ENCODE data around the gene LRCH3. TPM values are rescaled to one million over a fixed set of nuclear protein-coding genes. Genes with fewer than 3 reads are reported as not detected.

The LRCH3 gene
- total RNA-seq, 6 donors from 2014 or later, result 24.6 to 68.1 (median 34.2) TPM

DNA sequence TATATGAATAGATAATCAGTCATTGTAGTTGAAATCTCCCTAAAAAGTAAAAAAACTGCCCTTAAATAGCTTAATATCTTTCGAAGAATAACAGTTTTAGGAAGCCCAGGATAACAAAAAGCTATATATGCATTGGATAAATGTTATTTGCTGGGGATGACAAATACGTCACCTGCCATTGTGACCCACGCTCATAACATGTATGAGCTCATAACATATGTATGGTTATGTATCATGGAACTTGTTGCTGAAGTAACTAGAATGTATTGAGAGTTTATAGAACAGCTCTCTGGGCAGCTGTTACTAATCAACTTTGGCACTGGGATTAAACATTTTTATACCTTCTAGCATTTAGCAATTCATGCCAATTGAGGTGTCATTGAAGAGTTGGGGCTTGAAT lies 1.7 kb upstream of the LRCH3 start:
- H3K27ac ChIP-seq, result no peak overlapping the region
- ATAC-seq (ENCODE audit: low FRiP score in 2 of 2), result no peak
- TF ChIP-seq EP300 (IDR thresholded peaks at IDR 0.05) (no peak), POLR2AphosphoS5 (IDR thresholded peaks at IDR 0.05) (no peak), POLR2A (IDR thresholded peaks at IDR 0.05) (no peak)
- TF ChIP-seq, protein P1, sequence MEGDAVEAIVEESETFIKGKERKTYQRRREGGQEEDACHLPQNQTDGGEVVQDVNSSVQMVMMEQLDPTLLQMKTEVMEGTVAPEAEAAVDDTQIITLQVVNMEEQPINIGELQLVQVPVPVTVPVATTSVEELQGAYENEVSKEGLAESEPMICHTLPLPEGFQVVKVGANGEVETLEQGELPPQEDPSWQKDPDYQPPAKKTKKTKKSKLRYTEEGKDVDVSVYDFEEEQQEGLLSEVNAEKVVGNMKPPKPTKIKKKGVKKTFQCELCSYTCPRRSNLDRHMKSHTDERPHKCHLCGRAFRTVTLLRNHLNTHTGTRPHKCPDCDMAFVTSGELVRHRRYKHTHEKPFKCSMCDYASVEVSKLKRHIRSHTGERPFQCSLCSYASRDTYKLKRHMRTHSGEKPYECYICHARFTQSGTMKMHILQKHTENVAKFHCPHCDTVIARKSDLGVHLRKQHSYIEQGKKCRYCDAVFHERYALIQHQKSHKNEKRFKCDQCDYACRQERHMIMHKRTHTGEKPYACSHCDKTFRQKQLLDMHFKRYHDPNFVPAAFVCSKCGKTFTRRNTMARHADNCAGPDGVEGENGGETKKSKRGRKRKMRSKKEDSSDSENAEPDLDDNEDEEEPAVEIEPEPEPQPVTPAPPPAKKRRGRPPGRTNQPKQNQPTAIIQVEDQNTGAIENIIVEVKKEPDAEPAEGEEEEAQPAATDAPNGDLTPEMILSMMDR (IDR thresholded peaks at IDR 0.05), result no peak
- no peaks in the 10 kb centered on the region for H3K27me3 ChIP-seq
- peaks cover 17 to 23% (median 20%) of the 10 kb centered on the region in 4 donors for H3K4me1 ChIP-seq
- no peaks in the 10 kb centered on the region for H3K9me3 ChIP-seq
- WGBS, 2 donors, result 93 to 98% methylated on average over 3 of the region's 3 CpGs
- no peak overlapping the region for H3K4me3 ChIP-seq
- peaks cover 0 to 14% (median 0%) of the 10 kb centered on the region in 4 donors for H3K36me3 ChIP-seq
- no peak for DNase-seq

DNA sequence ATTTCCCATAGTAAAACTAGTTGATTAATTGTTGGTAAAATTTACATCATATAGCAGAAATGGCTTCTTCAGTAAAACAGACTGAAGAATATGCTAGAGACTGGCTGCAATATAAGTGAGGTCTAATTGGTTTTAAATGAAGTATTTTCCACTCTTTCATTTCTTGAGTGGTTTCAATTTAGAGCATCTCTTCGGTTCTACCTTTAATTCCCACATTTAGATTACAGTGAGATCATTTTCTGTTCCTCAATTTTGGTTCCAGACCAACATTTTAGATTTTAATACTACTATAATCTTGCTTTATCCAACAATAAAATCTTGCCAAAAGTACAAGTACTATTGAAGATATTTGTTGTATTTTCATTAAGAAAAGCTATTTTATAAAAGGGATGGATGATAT lies 1.0 kb upstream of the LRCH3 start:
- 79% methylated on average over 1 of the region's 1 CpG for WGBS, 2 donors
- Histone ChIP-seq H3K4me3 (no peak overlapping the region), H3K4me1 (peaks cover 20 to 25% (median 23%) of the 10 kb centered on the region in 4 donors)

DNA sequence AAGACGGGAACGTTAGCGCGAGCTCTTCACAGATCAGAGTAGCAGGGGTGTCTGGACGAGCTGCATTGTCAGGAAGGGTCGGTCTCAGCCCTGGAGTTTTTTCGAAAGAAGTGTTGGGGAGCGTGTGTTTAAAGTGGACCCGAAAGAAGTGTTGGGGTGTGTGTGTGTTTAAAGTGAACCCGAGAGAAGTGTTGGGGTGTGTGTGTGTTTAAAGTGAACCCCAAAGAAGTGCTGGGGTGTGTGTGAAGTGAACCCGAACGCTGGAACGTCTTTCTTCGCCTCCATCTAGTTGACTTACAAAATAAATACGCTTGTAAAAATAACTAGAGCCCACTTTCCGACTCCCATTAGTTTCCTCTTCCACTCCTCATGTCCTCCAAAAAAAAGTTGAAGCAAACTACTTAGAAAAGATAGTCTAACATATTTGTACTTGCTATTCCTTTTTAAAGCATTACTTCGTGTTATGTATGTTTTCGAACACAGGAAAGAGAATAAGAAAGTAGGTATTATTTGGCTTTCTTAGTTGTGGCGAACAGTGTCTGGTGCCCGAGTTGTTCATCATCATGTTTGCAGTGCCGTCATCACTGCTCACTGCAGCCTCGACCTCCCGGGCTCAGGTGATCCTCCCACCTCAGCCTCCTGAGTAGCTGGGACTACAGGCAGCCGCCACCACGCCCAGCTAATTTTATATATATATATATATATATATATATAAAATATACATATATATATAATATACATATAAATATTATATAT lies 1.0 kb downstream of the LRCH3 start:
- H3K4me3 ChIP-seq, result peak overlapping the region; percentile 65 to 75 (median 70)
- H3K9me3 ChIP-seq, result no peaks in the 10 kb centered on the region
- DNase-seq (no peak), ATAC-seq (ENCODE audit: low FRiP score in 2 of 2) (peak; percentile 42 to 59)
- TF ChIP-seq, protein P1 (IDR thresholded peaks at IDR 0.05), result no peak
- TF ChIP-seq EP300 (IDR thresholded peaks at IDR 0.05) (no peak), POLR2AphosphoS5 (IDR thresholded peaks at IDR 0.05) (no peak), POLR2A (IDR thresholded peaks at IDR 0.05) (no peak)
- peaks cover 22 to 29% (median 24%) of the 10 kb centered on the region in 4 donors for H3K4me1 ChIP-seq
- no peaks in the 10 kb centered on the region for H3K27me3 ChIP-seq
- no peaks in the 10 kb centered on the region for H3K36me3 ChIP-seq
- 14 to 18% methylated on average over 24 to 25 of the region's 25 CpGs for WGBS, 2 donors
- H3K27ac ChIP-seq, result peak overlapping the region; percentile 92 to 98 (median 96)

More for the DNA sequence above, 1.0 kb upstream of the LRCH3 start:
- Histone ChIP-seq H3K27me3 (no peaks in the 10 kb centered on the region), H3K9me3 (no peaks in the 10 kb centered on the region), H3K27ac (no peak overlapping the region), H3K36me3 (peaks cover 0 to 10% (median 0%) of the 10 kb centered on the region in 4 donors)
- ATAC-seq (ENCODE audit: low FRiP score in 2 of 2) (no peak), DNase-seq (no peak)
- TF ChIP-seq POLR2AphosphoS5 (IDR thresholded peaks at IDR 0.05) (no peak), EP300 (IDR thresholded peaks at IDR 0.05) (no peak), POLR2A (IDR thresholded peaks at IDR 0.05) (no peak)
- TF ChIP-seq, protein P1 (IDR thresholded peaks at IDR 0.05), result no peak

GRCh38 chr3:197793247-197793646 lies 2.2 kb downstream of the LRCH3 start:
- H3K27ac ChIP-seq, result no peak overlapping the region
- no peaks in the 10 kb centered on the region for H3K36me3 ChIP-seq
- 24 to 34% methylated on average over 2 of the region's 2 CpGs for WGBS, 2 donors
- no peaks in the 10 kb centered on the region for H3K9me3 ChIP-seq
- no peak for DNase-seq
- TF ChIP-seq POLR2AphosphoS5 (IDR thresholded peaks at IDR 0.05) (no peak), POLR2A (IDR thresholded peaks at IDR 0.05) (no peak)
- ATAC-seq (ENCODE audit: low FRiP score in 2 of 2), result no peak
- no peaks in the 10 kb centered on the region for H3K27me3 ChIP-seq
- peaks cover 19 to 29% (median 24%) of the 10 kb centered on the region in 4 donors for H3K4me1 ChIP-seq
- H3K4me3 ChIP-seq, result peak overlapping the region in 1 of 4 donors; percentile 66

DNA sequence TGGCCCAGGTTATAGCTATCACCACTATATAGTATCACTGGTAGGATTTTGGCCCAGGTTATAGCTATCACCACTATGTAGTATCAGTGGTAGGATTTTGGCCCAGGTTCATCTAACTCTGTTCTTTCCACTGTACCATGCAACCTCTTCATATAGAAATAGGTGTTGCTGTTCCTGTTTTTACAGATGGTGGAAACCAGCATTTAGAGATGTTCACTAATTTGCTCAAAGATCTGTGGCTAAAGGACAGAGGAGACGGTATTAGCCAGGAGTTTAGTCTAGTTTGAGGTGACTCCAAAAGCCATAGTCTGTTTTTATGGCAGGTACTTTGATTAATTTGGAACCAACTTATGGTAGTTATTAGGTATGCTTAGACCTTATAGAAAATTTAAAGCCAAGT lies 3.1 kb downstream of the LRCH3 start:
- no peak overlapping the region for H3K4me3 ChIP-seq
- no peaks in the 10 kb centered on the region for H3K27me3 ChIP-seq
- peaks cover 19 to 30% (median 26%) of the 10 kb centered on the region in 4 donors for H3K4me1 ChIP-seq
- H3K9me3 ChIP-seq, result no peaks in the 10 kb centered on the region
- WGBS, 2 donors, result 93 to 100% methylated on average over 1 of the region's 1 CpG
- ATAC-seq (ENCODE audit: low FRiP score in 2 of 2) (no peak), DNase-seq (no peak)
- H3K36me3 ChIP-seq, result no peaks in the 10 kb centered on the region
- no peak for TF ChIP-seq EP300 (IDR thresholded peaks at IDR 0.05)
- TF ChIP-seq, protein P1 (IDR thresholded peaks at IDR 0.05), result no peak
- no peak for TF ChIP-seq POLR2AphosphoS5 (IDR thresholded peaks at IDR 0.05)
- TF ChIP-seq POLR2A (IDR thresholded peaks at IDR 0.05), result no peak
- H3K27ac ChIP-seq, result no peak overlapping the region

Data from upper lobe of left lung (tissue), 6 donors.